Endometrium (tissue), 2 donors: ENCODE data around the gene PIGA.
"Not testable (repeated sequence)": the region's sequence is repeated elsewhere in the genome, so short reads cannot be mapped to it uniquely, and the experiment has no call there.

Source experiments
- FAIRE-seq: peaks from 2 replicates; lab custom pipeline; 2012; peaks lifted over from hg19 to GRCh38; lab: Jason Lieb, UNC
- donor health status: control.
- donor health status: control.

The PIGA gene

DNA sequence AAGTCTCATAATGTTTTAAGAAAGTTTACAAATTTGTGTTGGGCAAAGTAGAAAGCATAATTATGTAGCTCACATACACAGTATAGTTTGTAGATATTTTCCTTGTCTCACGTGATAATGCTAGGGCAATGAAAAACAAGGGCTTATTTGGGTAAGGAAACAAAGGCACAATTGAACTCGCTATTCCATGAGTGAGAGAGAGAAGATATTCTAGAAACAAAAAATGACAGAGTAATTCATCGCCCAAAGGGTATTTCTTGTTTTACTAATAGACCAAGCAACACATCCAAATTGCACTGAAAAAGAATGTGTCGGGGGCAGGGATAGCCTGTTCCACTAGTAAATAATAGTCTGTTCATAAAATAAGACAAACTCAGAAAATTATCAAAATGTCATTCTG, 16.2 kb downstream of the PIGA start:
- FAIRE-seq = no peak

DNA sequence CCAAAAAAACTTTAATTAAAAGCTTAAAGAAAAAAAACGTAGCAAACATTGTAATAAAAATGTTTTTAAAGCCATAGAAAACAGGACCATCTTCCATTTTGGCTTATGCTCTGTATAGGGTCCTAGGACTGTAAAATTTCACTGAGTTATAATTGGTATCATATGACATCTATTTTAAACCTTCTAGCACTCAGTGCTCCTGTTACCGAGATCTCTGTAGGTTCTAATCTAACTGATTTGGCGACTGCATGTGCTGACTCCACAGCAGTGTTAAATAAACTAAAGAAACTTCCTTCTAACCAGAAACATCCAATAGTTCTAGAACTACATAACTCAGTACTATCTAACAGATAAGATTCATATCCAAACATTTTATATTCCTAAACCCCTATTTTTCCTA, 19.8 kb downstream of the PIGA start, which contains the start of gene ASB11:
TSS of gene ASB11 (minus strand) at position 132 of the 400 bp plus-strand sequence. CDS start at position 97, 35 bp downstream.
- no peak for FAIRE-seq

DNA sequence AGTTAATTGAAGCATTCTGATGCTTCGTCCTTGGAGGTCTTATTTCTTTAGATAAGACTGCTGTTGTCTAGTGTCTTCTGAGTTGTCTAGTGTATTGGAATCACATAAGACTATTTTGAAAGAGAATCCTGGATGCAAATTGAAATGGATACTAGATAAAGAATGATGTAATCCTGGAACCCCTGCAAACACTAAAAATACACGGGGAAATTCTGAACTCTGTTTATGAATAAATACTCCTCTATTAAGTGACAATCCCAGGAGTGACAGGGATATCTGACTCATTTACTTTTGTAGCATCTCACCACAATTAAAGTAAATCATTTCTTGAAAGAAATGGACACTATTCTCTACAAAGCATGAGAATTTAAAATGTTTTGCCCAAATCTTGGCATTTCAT, 20.9 kb downstream of the PIGA start:
- no peak for FAIRE-seq

DNA sequence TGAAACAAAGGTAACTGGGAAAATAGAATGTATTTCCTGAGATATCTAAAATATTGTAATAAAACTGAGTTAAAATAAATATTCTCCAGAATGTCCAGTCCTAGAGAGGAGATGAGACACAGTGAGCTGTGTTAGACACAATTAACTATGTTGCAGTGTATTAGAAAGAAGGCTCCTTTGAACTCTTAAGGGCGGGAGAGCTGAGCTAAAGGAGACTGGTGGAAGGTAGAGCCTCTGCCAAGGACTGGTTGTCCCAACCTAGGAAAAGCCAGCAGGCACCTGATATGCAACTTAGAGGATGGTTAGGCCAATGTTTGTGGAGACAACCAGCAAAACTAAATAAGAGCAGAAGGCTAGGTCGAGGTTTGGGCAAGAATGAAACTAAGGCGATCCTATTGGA, 24.2 kb downstream of the PIGA start:
- FAIRE-seq = no peak

DNA sequence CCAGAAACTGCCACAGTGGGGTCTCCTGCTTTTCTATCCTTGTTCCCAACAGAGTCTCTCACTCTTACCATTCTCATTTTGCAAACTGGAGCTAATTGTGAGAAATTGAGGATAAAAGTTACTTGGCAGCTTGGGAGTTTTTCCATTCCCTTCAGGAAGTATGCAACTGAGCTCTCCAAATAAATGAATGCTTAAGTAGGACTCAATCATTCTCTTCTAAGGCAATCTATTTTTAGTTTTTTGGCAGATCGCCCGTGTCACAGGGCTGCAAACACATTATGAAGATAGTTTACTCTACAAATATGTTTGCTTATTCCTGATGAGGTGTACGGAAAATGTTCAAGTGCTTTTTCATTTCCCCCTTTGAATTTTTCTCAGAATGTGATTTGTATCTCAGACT, 25.2 kb downstream of the PIGA start:
- peak; percentile 45 for FAIRE-seq

DNA sequence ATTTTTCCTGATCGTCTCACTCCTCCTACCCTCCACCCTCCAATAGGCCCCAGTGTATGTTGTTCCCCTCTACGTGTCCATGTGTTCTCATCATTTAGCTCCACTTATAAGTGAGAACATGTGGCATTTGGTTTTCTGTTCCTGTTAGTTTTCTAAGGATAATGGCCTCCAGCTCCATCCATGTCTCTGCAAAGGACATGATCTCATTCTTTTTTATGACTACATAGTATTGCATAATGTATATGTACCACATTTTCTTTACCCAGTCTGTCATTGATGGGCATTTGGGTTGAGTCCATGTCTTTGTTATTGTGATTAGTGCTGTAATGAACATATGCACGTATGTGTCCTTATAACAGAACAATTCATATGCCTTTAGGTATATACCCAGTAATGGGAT, 29.4 kb downstream of the PIGA start:
- FAIRE-seq = not testable (repeated sequence)

DNA sequence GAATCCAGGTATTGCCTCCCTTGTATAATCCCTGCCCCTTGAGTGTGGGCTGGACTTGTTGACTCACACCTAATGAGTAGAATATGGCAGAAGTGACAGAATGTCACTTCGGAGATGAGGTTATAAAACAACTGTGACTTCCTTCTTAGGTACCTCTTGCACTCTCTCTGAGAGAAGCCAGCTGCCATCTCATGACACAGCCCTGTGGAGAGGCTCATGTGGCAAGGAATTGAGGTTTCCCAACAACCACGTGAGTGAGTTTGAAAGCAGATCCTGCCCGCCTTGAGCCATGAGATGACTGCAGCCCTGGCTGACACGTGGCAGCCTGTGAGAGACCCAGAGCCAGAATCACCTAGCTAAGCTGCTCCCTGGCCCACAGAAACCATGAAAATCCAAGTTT, 33.4 kb downstream of the PIGA start:
- FAIRE-seq = no peak

DNA sequence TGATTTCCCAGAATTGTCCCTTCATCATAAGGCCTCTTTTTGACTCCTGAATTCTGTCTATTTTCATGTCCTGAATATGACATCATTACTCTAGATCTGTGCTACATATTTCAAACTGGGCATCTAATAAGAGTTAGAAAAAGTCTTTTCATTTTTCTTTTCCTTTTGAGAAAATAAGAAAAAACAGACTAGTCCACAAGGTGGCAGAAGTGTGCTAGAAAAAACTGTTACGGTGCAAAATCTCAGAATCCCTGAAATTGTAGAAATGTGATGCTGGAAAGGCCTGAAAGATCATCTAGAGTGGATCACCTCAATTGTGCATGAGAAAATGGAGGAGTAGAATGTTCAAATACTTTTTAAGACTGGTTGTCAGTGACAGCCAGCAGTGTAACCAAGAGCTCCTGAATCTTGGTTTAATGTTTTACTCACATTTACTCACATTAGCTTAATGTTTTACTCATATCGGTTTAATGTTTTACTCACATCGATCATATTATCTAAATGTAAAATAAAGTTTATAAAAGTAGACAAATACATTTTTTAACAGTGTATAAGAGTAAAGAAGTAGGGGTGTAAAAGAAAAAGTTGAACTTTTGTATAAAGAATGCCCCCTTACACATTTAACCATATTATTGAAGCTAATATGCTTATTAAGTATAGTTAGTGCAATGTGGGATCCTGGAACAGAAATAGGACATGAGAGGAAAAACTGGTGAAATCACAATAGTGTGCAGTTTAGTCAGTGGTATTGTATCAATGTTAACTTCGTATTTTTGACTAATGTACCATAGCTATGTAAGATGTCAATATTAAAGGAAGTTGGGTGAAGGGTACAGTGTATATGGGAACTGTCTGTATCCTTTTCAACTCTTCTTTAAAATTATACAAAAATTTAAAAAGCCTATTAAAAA, 35.1 kb downstream of the PIGA start:
- FAIRE-seq = peak; percentile 77

DNA sequence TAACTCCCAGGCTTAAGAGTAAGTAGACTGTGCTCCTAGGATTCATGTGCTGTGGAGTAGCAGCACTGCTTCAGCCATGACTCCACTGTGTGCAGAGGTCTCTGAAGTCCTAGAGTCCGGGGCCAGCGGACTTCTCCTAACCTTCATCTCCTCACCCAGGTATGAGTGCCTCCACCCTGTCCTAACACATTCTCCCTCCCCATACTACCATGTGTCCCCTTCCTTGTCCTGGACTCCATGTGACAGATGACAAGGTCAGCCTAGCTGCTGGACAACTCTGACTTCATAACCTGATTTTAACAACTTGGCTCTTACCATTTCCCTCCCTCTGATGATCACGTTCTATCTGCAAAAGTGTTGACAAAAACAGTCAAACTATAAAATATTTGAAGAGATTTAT, 36.5 kb downstream of the PIGA start:
- no peak for FAIRE-seq

DNA sequence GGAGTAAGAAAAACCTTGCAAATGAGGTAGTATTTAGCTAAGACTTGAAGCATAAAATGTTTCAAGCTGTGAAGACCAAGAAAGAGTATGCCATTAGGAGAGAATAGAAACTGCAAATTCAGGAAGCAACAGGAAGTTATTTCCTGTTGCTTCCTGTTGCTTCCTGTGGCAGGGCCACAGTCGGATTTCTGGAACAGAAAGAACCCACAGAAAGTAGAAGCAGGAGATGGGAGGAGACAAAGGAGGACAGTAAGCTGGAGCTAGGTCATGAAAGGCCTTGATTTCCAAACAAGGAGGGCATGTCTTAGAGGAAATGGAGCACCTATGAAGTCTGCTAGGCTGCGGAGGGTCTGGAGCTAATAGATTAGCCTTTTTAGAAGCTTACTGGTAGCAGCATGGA, 37.1 kb downstream of the PIGA start:
- no peak for FAIRE-seq

DNA sequence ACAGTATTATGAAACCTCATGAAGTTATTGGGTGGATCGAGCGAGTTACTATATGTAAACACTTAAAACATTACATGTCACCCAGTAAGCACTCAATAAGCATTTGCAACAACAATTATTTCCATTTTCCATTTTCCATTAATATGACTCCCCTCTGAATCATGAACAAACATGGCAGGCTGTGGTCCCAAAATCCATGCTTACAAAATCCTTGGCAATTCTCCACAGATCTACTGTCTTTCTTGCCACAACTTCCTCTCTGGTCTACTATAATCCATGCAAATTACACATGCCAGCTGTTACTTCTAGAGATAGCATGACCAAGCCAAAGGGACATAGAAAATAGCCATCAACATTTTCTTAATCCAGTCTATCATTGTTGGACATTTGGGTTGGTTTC, 41.9 kb downstream of the PIGA start:
- no peak for FAIRE-seq

DNA sequence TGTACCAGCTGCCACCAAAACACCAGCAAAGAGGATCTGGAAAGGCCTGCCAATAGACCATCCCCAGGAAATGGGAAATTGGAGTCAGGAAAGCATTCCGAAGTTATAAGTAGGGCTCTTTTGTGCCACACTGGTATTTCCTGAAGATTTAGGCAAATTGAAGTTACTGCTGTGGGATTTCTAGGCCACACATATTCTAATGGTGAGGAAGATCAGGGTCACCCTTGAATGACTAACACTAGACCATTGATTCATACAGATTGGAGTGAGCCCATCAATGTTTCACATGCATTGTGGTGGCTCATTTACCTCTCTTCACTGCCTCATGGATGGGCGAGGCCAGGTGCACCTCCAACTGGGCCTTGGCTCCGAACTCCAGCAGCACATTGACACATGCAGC, 42.5 kb downstream of the PIGA start:
- no peak for FAIRE-seq

DNA sequence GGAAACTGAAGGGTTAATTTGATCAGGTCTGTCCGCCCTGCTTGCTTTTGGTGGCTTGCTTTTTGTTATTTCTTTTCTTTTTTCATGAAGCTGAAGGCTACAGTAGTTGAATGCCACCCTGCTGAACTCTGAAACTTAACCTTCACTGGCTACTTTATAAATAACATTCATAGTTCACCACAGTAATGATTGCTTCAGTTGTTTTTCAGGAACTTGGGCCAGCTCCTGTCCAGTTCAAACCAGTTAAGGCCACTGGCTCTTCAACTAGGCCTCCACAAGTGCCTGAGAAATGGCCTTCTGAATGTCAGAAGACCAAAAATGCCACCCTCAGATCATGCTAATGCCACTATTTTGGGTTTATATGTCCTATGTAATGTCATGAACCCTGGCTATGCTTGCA, 57.7 kb downstream of the PIGA start:
- FAIRE-seq = no peak

DNA sequence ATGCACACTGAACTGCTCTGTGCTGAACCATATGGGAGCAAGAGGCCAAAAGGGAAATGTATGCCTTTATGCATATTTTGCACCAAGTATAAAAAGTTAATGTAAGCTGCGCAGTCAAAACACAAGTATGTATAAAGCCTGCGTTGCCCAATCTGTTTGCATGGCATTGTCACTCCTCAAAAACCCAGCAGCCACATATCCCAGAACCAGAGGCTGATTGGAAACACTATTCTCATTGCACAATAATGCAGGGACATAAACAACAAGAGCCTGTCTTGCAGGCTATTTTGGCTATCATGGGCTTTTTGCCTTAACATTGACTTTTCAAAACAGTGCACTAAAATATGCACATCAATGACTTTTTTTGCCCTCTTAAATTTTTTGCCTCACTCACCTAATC, 60.4 kb downstream of the PIGA start:
- no peak for FAIRE-seq

DNA sequence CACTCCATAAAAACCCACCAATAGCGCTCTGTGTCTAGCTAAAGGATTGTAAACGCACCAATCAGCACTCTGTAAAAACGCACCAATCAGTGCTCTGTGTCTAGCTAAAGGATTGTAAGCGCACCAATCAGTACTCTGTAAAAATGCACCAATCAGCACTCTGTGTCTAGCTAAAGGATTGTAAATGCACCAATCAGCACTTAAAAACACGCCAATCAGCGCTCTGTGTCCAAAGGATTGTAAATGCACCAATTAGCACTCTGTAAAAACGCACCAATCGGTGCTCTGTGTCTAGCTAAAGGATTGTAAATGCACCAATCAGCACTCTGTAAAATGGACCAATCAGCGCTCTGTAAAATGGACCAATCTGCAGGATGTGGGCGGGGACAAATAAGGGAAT, 62.0 kb downstream of the PIGA start:
- FAIRE-seq = not testable (repeated sequence)

DNA sequence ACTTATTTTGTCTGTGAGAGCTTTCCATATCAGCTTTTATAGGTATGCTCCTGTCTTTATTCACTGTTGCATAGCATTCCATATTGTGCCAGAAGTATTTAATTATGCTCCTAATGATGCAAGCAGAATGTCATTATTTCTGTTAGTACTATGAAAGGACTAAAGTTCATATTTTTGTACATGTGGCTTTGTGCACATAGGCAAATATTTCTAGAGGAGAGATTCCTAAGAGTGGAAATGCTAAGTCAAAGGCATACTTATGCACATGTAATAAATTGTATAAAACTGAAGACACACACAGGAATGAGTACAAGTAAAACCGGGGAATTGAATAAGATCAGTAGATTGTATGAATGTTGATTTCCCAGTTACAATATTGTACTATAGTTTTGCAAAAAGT, 63.6 kb downstream of the PIGA start:
- no peak for FAIRE-seq

DNA sequence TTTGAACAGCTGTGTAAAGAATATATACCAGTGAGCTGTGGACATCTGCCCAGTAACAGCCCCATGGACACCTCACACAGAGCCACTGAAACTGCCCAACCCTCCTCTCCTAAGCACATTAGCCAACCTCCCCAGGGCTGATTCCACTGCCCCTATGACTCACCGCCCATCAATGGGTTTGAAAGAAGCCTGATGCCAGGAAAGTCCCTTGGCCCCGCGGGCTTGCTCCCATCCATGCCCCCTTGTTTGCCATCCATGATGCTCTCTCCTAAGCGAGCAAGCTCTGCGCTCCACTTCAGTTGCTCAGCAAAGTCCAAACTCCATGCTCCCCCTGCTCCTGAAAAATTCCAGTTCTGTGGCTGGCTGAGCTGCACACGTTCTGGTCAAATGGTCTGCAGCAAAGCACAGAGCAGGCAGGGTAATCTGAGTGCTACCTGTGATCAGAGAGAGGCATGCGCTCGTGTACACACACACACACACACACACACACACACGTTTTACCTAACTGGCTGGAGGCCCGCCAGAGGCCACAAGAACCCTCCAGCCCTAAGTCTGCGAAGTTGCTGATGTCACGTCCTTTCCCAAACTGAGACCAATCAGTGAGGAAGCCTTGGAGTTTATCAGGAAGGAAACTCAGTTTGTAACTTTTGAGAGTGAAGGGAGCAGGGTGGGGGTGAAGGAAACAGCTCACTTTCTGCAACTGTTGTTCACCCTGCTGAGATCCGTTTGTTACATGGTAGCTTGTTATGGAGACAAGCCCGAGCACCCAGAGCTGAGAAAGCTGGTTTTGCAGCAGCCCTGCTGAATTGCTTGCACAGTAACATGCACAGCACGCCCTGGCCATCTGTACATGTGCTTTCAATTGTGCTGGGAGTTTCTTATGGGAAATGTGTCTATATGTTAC, 65.5 kb downstream of the PIGA start, which contains the start of gene ASB9:
TSS of gene ASB9 (minus strand) at position 466 of the 904 bp plus-strand sequence. CDS start at position 257, 209 bp downstream.
- no peak for FAIRE-seq
